Kidney (tissue), 14 donors: ENCODE data around the gene KCNJ4. TPM values are rescaled to one million over a fixed set of nuclear protein-coding genes. Genes with fewer than 3 reads are reported as not detected.

Experiments used
- DNase-seq, 5 donors: peaks; one replicate each; pipeline ENCODE4 v3.0.0-alpha.2; 2013 to 2020
- FAIRE-seq: peaks from 2 replicates; lab custom pipeline; 2012; peaks lifted over from hg19 to GRCh38; lab: Jason Lieb, UNC
- H3K27ac ChIP-seq, 2 donors: one replicate each; pipeline ENCODE4 v1.7.0; 2013; ENCODE audit warnings: low read depth in 2 of 2, low read length in 2 of 2, inconsistent platforms in 1 of 2
- H3K27me3 ChIP-seq: one replicate; pipeline ENCODE4 v1.7.1; 2013; ENCODE audit warnings: low read length, inconsistent platforms; ENCODE audit not compliant: control insufficient read depth, insufficient read depth
- H3K36me3 ChIP-seq, 3 donors: one replicate each; pipeline versions ENCODE4 v1.7.0 to v1.7.1; 2013; ENCODE audit warnings: low read length in 3 of 3, control low read depth in 1 of 3, inconsistent platforms in 1 of 3; ENCODE audit not compliant: insufficient read depth in 3 of 3, control insufficient read depth in 2 of 3
- H3K4me1 ChIP-seq, 3 donors: one replicate each; pipeline versions ENCODE4 v1.7.0 to v1.7.1; 2013; ENCODE audit warnings: low read length in 3 of 3, inconsistent platforms in 1 of 3, low read depth in 1 of 3; ENCODE audit not compliant: control insufficient read depth in 2 of 3, insufficient read depth in 2 of 3
- H3K4me3 ChIP-seq, 3 donors: one replicate each; pipeline versions ENCODE4 v1.7.0 to v1.8.1; 2013; ENCODE audit warnings: low read length in 3 of 3, control low read depth in 1 of 3, inconsistent platforms in 1 of 3
- H3K9ac ChIP-seq, 3 donors: one replicate each; pipeline versions ENCODE4 v1.7.0 to v1.7.1; 2013; ENCODE audit warnings: low read length in 3 of 3, control low read depth in 1 of 3, inconsistent platforms in 1 of 3
- H3K9me3 ChIP-seq, 3 donors: one replicate each; pipeline versions ENCODE4 v1.7.0 to v1.7.1; 2013; ENCODE audit warnings: low read length in 3 of 3, control low read depth in 1 of 3, inconsistent platforms in 1 of 3; ENCODE audit not compliant: control insufficient read depth in 2 of 3, insufficient read depth in 1 of 3
- intact Hi-C: fragments of 100-400 bp; cut with DNase I; formaldehyde crosslinking; loops from one replicate; pipeline ENCODE4 v1.11.1; 2022
- polyA plus RNA-seq: library from polyadenylated mRNA; stranded (reverse); fragments of 350-450 nt; fragmentation: Illumina TruSeq; extraction: RNeasy Lipid Tissue Mini Kit (QIAGEN cat#74804); gene quantifications from one replicate; pipeline ENCODE4 v1.2.3, GENCODE V29; 2014; ENCODE audit warnings: low read depth, low replicate concordance; ENCODE audit not compliant: insufficient read depth
- total RNA-seq: library from RNA; stranded (reverse); fragmentation: NEBNext Ultra II Directional; extraction: Animal tissue kit (Norgen Biotek cat#: 25700); gene quantifications from one replicate; pipeline ENCODE4 v1.2.1, GENCODE V29; 2021
- TF ChIP-seq, protein P1 (sequence below): IDR thresholded peaks from 3 replicates; pipeline ENCODE4 v1.5.1; 2012; ENCODE audit warnings: mild to moderate bottlenecking, moderate library complexity, borderline replicate concordance; ENCODE audit not compliant: insufficient read depth; ENCODE audit errors: extremely low read depth
- donor health status: control.
- donor health status: control.
- donor health status: control.
- donor health status: control.
- donor health status: control.
- donor health status: DM: yes; HTN: yes; CAD: no.
- donor health status: Normal renal cell carcinoma (clear cell type).

KCNJ4 gene
- total and polyA plus RNA-seq, 2 donors from 2014 or later, result 0.13 TPM; not detected in 1

- Histone ChIP-seq H3K4me3 (no peak overlapping the region), H3K9me3 (no peaks in the 10 kb centered on the region), H3K36me3 (no peaks in the 10 kb centered on the region), H3K27ac (no peak overlapping the region), H3K27me3 (no peaks in the 10 kb centered on the region), H3K4me1 (peaks cover 0 to 8% (median 8%) of the 10 kb centered on the region in 3 donors), H3K9ac (peak overlapping the region in 1 of 3 donors; percentile 34)
- peak; percentile 75 to 84 (median 83) for DNase-seq
- TF ChIP-seq, protein P1, sequence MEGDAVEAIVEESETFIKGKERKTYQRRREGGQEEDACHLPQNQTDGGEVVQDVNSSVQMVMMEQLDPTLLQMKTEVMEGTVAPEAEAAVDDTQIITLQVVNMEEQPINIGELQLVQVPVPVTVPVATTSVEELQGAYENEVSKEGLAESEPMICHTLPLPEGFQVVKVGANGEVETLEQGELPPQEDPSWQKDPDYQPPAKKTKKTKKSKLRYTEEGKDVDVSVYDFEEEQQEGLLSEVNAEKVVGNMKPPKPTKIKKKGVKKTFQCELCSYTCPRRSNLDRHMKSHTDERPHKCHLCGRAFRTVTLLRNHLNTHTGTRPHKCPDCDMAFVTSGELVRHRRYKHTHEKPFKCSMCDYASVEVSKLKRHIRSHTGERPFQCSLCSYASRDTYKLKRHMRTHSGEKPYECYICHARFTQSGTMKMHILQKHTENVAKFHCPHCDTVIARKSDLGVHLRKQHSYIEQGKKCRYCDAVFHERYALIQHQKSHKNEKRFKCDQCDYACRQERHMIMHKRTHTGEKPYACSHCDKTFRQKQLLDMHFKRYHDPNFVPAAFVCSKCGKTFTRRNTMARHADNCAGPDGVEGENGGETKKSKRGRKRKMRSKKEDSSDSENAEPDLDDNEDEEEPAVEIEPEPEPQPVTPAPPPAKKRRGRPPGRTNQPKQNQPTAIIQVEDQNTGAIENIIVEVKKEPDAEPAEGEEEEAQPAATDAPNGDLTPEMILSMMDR, result no peak
- intact Hi-C loops, result no loop called here
- FAIRE-seq, result no peak
These were observed 32.1 kb downstream of the KCNJ4 start for GRCh38 chr22:38422611-38423511.

DNA sequence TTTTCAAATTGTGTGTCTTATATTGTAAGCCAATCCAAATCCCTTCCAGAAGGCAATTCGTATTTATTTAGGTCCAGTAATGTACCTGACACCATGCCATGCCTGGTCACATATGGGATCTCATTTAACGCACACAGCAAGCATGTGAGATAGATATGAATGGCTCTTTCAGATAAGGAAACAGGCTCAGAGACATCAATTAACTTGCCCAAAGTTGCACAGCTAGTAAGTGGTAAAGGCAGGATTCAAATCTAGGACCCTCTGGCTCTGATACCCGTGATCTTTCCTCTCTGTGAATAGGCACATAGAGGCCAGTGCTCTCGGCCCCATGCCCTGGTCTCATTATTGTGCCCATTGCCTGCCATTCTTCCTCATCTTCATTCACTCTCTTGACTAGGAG lies 34.3 kb downstream of the KCNJ4 start:
- Histone ChIP-seq H3K4me3 (no peak overlapping the region), H3K4me1 (peaks cover 0 to 8% (median 8%) of the 10 kb centered on the region in 3 donors), H3K27ac (no peak overlapping the region), H3K36me3 (no peaks in the 10 kb centered on the region), H3K27me3 (no peaks in the 10 kb centered on the region), H3K9ac (no peak overlapping the region), H3K9me3 (no peaks in the 10 kb centered on the region)
- intact Hi-C loops, result no loop called here
- no peak for FAIRE-seq
- DNase-seq, result no peak
- TF ChIP-seq, protein P1, result no peak

DNA sequence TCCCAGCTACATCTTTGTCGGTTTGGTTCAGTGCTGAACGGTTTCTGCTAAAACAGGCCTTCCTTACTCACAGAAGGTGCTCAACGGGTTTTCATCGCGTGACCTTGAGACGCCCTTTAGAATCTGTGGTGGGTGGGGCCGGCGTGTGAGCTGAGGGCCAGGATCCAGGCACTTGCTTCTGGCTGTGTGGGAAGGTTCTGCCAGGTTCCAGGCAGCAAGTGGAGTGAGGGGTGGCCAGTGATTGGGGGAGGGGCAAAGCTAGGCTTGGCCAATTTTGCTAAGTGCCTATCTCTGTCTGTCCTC lies 35.2 kb downstream of the KCNJ4 start:
- Histone ChIP-seq H3K36me3 (no peaks in the 10 kb centered on the region), H3K9ac (no peak overlapping the region), H3K4me1 (peaks cover 0 to 8% (median 8%) of the 10 kb centered on the region in 3 donors), H3K4me3 (no peak overlapping the region), H3K27ac (no peak overlapping the region), H3K9me3 (no peaks in the 10 kb centered on the region), H3K27me3 (no peaks in the 10 kb centered on the region)
- no peak for FAIRE-seq
- intact Hi-C loops, result no loop called here
- TF ChIP-seq, protein P1, result no peak
- DNase-seq, result peak in 2 of 5 donors; percentile 40 to 52
